GM12801 (cell line): ENCODE data around the gene DDHD1.

Experiments
- CTCF ChIP-seq: IDR thresholded peaks from one replicate; pipeline ENCODE4 v1.5.1; 2011; ENCODE audit warnings: control low read depth; ENCODE audit not compliant: insufficient read length; ENCODE audit errors: extremely low read depth

Gene DDHD1

GRCh38 chr14:53183611-53184010 lies 30.5 kb upstream of the DDHD1 start:
- no peak for TF ChIP-seq CTCF

DNA sequence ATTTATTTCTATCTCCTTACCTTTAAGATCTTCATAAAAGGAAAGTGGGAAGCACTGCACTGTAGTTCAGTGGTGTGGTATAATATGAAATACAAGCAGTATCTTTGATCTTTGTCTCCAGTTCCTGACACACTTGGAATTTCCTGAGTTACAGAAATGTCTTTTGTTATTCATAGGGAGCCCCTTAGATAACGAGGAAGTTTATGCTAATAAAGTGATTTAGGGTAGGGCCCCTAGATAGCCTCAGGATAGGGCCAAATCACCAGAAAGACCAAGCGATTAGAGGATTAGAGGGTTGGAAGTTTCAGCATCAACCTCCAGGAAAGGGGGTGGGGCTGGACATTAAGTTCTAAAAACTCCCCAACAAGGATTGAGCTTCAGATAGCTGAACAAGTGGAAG lies 29.9 kb upstream of the DDHD1 start:
- no peak for TF ChIP-seq CTCF

DNA sequence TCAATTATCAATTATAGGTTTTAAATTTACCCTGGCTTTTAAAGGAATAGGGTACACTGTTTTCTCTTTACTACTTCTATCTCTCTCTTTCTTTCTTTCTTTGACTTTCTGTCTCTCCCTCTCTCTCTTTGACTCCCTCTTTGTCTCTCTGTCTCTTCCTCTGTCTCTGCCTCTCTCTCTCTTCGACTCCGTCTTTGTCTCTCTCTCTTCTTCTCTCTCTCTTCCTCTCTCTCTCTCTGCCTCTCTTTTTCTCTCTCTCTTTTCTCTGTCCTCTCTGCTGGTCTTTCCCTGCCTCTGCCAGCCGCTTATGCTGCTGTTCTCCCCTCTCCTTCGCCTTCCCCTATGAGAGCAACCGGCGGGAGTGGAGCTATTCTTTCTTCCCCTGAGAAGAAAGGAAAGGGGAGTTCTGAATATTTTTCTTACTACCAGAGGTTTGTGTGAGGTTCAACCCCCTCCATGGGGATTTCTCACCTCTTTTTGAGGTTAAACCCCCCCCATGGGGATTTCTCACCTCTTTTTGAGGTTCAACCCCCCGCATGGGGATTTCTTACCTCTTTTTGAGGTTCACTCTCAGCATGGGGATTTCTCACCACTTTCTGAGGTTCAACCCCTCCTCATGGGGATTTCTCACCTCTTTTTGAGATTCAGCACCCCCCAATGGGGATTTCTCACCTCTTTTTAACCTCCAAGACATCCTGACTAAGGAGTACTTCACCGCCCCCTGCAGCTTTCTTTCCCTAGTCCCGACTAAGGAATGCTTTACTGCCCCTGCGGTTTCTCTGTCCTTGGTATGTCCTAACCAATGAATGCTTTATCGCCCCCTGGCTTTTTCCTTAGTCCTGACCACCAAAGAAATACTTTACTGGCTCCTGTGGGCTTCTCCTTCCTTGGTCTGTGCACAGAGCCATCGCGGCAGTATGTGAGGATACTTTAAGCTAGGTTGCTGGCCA lies 27.4 kb upstream of the DDHD1 start:
- TF ChIP-seq CTCF = no peak

GRCh38 chr14:53175375-53175774 lies 22.3 kb upstream of the DDHD1 start:
- TF ChIP-seq CTCF = no peak

- no peak for TF ChIP-seq CTCF
These were observed 21.8 kb upstream of the DDHD1 start for GRCh38 chr14:53174918-53175317.

DNA sequence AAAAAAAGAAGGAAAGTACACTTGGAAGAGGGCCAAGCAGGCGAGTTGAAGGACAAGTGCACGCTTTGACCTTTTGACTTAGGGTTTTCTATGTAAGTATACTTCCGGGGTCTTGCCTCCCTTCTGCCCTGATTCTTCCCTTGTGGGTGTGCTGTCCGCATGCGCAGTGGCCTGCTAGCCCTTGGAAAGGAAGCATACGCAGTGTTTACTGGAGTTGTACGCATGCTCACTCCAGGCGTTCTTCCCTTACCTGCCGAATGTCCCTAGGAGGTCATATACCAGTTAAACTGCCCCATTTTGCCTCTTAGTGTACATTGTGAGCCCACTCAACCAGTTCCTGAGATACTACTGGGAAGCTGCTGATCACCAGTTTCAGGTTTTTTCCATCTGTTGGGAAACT lies 15.7 kb upstream of the DDHD1 start:
- TF ChIP-seq CTCF = no peak

DNA sequence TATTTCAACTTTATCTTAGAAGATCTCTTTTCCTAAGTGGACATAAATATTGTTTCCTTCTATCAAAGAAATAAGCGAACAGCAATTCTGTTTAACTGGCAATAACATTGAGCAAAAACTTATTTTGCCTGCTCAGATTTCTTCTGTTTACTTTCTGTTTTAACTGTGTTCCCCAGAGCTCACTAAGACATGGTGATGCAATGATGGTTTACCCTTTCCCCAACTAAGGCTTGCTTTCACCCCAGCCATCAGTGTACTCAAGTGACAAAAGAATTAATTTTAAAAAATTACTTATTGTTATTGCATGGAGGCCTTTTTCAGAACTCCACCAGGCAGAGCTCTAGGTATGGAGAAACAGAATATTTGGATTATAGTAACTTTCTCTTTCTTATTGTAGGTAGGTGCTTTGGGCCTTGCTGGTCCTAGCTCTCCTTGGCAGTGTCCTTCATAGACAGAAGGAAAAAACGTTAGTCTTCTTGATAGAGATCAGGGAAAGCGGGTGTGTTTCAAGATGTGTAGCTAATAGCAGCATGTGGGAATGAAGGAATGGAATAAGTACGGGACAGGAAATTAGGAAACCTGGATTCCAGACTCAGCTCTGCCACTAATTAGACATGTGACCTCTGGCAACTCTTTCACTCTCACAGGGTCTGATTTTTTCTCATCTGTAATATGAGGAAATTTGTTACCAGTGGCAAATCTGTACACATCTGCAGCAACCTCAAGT lies 14.6 kb upstream of the DDHD1 start:
- TF ChIP-seq CTCF = no peak
